GM12878 (cell line): ENCODE measurements around the gene FOXP3. TPM values are rescaled to one million over a fixed set of nuclear protein-coding genes. Genes with fewer than 3 reads are reported as not detected.

Experiments
- ATAC-seq: fragments of 200-7000 bp; cut with Tn5 transposase; 3 replicates; pipeline ENCODE4 v1.9.1; 2020; ENCODE audit warnings: mild to moderate bottlenecking, moderate library complexity
- BruUV-seq: library from RNA; stranded (reverse); fragments of 400-500 nt; replicated peaks from 2 replicates; lab custom pipeline; 2021; lab: Mats Ljungman, UMichigan
- CTCF ChIA-PET: fragments of 300-600 bp; sonication (Branson Sonifier 250); formaldehyde crosslinking; extraction: SDS; loops from one replicate; lab custom pipeline; 2021; ENCODE audit warnings: inconsistent platforms; lab: Yijun Ruan, JAX
- POLR2A ChIA-PET: fragments of 350-600 bp; formaldehyde crosslinking; extraction: SDS; loops from one replicate; lab custom pipeline; 2021; ENCODE audit warnings: inconsistent platforms; lab: Charles Lee
- RAD21 ChIA-PET: fragments of 300-600 bp; sonication (Branson Sonifier 250); formaldehyde crosslinking; loops from one replicate; lab custom pipeline; 2023; ENCODE audit warnings: antibody characterized with exemption; ENCODE audit not compliant: unreplicated experiment; lab: Charles Lee
- SMC1A ChIA-PET: fragments of 300-600 bp; sonication (Branson Sonifier 250); formaldehyde crosslinking; loops from one replicate; lab custom pipeline; 2023; ENCODE audit not compliant: unreplicated experiment, uncharacterized antibody; lab: Charles Lee
- DNase-seq: peaks from one replicate; pipeline ENCODE4 v3.0.0-alpha.2; 2011; ENCODE audit warnings: low read depth, low spot score
- FAIRE-seq: peaks from 3 replicates; lab custom pipeline; 2011; peaks lifted over from hg19 to GRCh38; lab: Jason Lieb, UNC
- H2AFZ ChIP-seq: 2 replicates; pipeline ENCODE4 v1.6.0; 2011; ENCODE audit warnings: low read depth, low read length, control low read depth; ENCODE audit not compliant: control insufficient read depth
- H3K27ac ChIP-seq: 2 replicates; pipeline ENCODE4 v1.5.1; 2011; ENCODE audit warnings: control low read depth; ENCODE audit not compliant: control insufficient read depth, insufficient read depth
- H3K27me3 ChIP-seq, 2 experiments: replicated peaks in 1 of 2; 2 replicates each; pipeline versions ENCODE4 v1.6.0 to v1.6.1; 2011; ENCODE audit warnings: low read length in 1 of 2; ENCODE audit not compliant: control insufficient read depth in 2 of 2, insufficient read depth in 2 of 2
- H3K36me3 ChIP-seq, 2 experiments: 2 replicates each; pipeline ENCODE4 v1.5.1; 2011; ENCODE audit warnings: low read length in 1 of 2; ENCODE audit not compliant: control insufficient read depth in 2 of 2, insufficient read depth in 2 of 2
- H3K4me1 ChIP-seq: 2 replicates; pipeline ENCODE4 v1.6.1; 2011; ENCODE audit warnings: mild to moderate bottlenecking, low read length, moderate library complexity, mixed read lengths; ENCODE audit not compliant: control insufficient read depth, insufficient read depth
- H3K4me2 ChIP-seq: 2 replicates; pipeline ENCODE4 v1.6.0; 2011; ENCODE audit warnings: control low read depth; ENCODE audit not compliant: control insufficient read depth, insufficient read depth
- H3K4me3 ChIP-seq: fragments of 200-600 bp; sonication (generic); 2 replicates; pipeline ENCODE4 v1.5.1; 2016
- H3K79me2 ChIP-seq: 2 replicates; pipeline ENCODE4 v1.6.0; 2011; ENCODE audit warnings: low read length; ENCODE audit not compliant: control insufficient read depth, insufficient read depth
- H3K9ac ChIP-seq: 2 replicates; pipeline ENCODE4 v1.8.0; 2011; ENCODE audit warnings: low read length, control low read depth, mixed read lengths; ENCODE audit not compliant: control insufficient read depth, insufficient read depth
- H3K9me3 ChIP-seq: replicated peaks from 3 replicates; pipeline ENCODE4 v1.5.1; 2011; ENCODE audit warnings: mild to moderate bottlenecking, low read length; ENCODE audit not compliant: control insufficient read depth, insufficient read depth
- H4K20me1 ChIP-seq: 2 replicates; pipeline ENCODE4 v1.6.0; 2011; ENCODE audit not compliant: control insufficient read depth, insufficient read depth
- DPF2 ChIP-seq: fragments of 450-650 bp; IDR thresholded peaks from 2 replicates; pipeline ENCODE4 v1.6.1; 2017; ENCODE audit warnings: mild to moderate bottlenecking
- FOS ChIP-seq: IDR thresholded peaks from 3 replicates; pipeline ENCODE4 v1.6.1; 2011; ENCODE audit warnings: borderline replicate concordance; ENCODE audit not compliant: insufficient read length; ENCODE audit errors: extremely low read depth
- FOXK2 ChIP-seq: fragments of 450-650 bp; IDR thresholded peaks from 2 replicates; pipeline ENCODE4 v1.6.1; 2017; ENCODE audit warnings: mild to moderate bottlenecking, moderate library complexity
- HCFC1 ChIP-seq: fragments of 150-350 bp; IDR thresholded peaks from 2 replicates; pipeline ENCODE4 v1.6.1; 2014; ENCODE audit warnings: low read length
- IKZF2 ChIP-seq, 2 experiments: fragments of 450-650 bp; IDR thresholded peaks; 2 replicates each; pipeline ENCODE4 v1.6.1; 2017; ENCODE audit warnings: mild to moderate bottlenecking in 2 of 2, moderate library complexity in 2 of 2
- MYB ChIP-seq: fragments of 150-350 bp; IDR thresholded peaks from 2 replicates; pipeline ENCODE4 v1.6.1; 2014; ENCODE audit warnings: mild to moderate bottlenecking, low read depth, low read length, borderline replicate concordance
- NRF1 ChIP-seq: conservative IDR thresholded peaks from 2 replicates; pipeline ENCODE4 v1.6.1; 2011; ENCODE audit warnings: mild to moderate bottlenecking, low read depth, low read length, improper control_type of control experiment
- POLR2AphosphoS5 ChIP-seq: IDR thresholded peaks from 2 replicates; pipeline ENCODE4 v1.6.1; 2011; ENCODE audit warnings: mild to moderate bottlenecking, low read length, inconsistent platforms
- POU2F2 ChIP-seq: IDR thresholded peaks from 3 replicates; pipeline ENCODE4 v1.6.1; 2011; ENCODE audit warnings: low read depth, mild to moderate bottlenecking, low read length, borderline replicate concordance
- TARDBP ChIP-seq: IDR thresholded peaks from 2 replicates; pipeline ENCODE4 v1.6.1; 2016; ENCODE audit warnings: borderline replicate concordance
- ZZZ3 ChIP-seq: IDR thresholded peaks from 2 replicates; pipeline ENCODE4 v1.6.1; 2011; ENCODE audit warnings: low read depth; ENCODE audit not compliant: control insufficient read depth, insufficient read length
- whole genome bisulfite sequencing: methylation state at CpG from one replicate; pipeline ENCODE4 v1.1.6; 2016; ENCODE audit warnings: low lambda C conversion rate; ENCODE audit not compliant: insufficient replicate concordance, insufficient coverage; ENCODE audit errors: missing lambda C conversion rate; 5-methylcytosine and 5-hydroxymethylcytosine counted together
- in situ Hi-C: fragments of 300-500 bp; cut with MboI; formaldehyde crosslinking; loops from 9 replicates; pipeline ENCODE4 v1.14.3; 2018; ENCODE audit warnings: mixed read lengths
- intact Hi-C: fragments of 100-400 bp; cut with micrococcal nuclease; formaldehyde crosslinking; loops from one replicate; pipeline ENCODE4 v1.14.2; 2022; ENCODE audit not compliant: unreplicated experiment
- polyA plus RNA-seq, 11 experiments: library from polyadenylated mRNA; depleted of rRNA in 4 of 11; unstranded in 6 of 11; stranded (reverse) in 5 of 11; fragments of >200 nt; fragmentation: Nextera tagmentation in 4 of 11; fragmentation: Illumina TruSeq in 1 of 11; extraction: Ambion mirVana in 4 of 11; extraction: Trizol in 1 of 11; gene quantifications; 1 replicate in 1 of 11; 2 replicates in 10 of 11; pipeline versions ENCODE4 v1.2.1 to v1.2.3, GENCODE V29; 2011 to 2016; ENCODE audit warnings: inconsistent platforms in 2 of 11, missing spikeins in 2 of 11, low read depth in 1 of 11
- total RNA-seq, 4 experiments: library from RNA; depleted of rRNA in 3 of 4; stranded (reverse); fragments of >200 nt in 3 of 4; fragmentation: Illumina TruSeq in 1 of 4; extraction: Trizol in 1 of 4; gene quantifications; 2 replicates each; pipeline versions ENCODE4 v1.2.1 to v1.2.3, GENCODE V29; 2013 to 2021
- TF ChIP-seq, protein P1 (sequence below): fragments of 450-650 bp; IDR thresholded peaks from 2 replicates; pipeline ENCODE4 v1.6.1; 2017; ENCODE audit warnings: low read depth, mild to moderate bottlenecking, moderate library complexity
- TF ChIP-seq, protein P2 (sequence below): IDR thresholded peaks from 2 replicates; pipeline ENCODE4 v1.6.1; 2012; ENCODE audit warnings: mild to moderate bottlenecking, low read depth, low read length

FOXP3 gene
- total and polyA plus RNA-seq, 10 of the 15 experiments (the other 5 are each of a cell fraction or from before 2014, with no cell fraction given) = 0.02 to 0.21 (median 0.08) TPM; not detected in 3

DNA sequence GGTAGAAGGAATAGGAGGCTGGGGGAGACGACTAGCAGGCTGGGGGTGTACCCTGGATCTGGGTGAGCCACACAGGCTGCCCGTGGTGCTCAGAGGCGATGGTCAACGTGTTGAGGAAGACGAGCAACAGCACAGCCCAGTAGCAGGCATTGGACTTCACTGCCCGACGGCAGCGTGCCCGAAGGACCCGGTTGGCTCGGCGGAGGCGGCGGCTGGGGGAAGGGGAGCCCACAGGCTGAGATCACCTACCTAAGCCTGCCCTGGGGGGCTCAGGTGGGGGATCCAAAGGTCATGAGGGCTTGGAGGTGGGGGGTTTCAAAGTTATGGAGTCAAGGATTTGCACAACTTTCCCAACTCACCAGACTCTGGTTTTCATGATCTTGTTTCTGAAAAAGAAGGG lies 38.7 kb downstream of the FOXP3 start:
- 67% methylated on average over 14 of the region's 14 CpGs for WGBS
- Histone ChIP-seq H3K27ac (no peak overlapping the region), H2AFZ (no peak overlapping the region), H3K4me2 (no peak overlapping the region), H3K4me1 (no peaks in the 10 kb centered on the region), H3K79me2 (no peaks in the 10 kb centered on the region), H4K20me1 (no peaks in the 10 kb centered on the region), H3K36me3 (no peaks in the 10 kb centered on the region), H3K4me3 (no peak overlapping the region), H3K9me3 (no peaks in the 10 kb centered on the region; the same call in 2 of the 3 replicates), H3K9ac (no peak overlapping the region), H3K27me3 (no peaks in the 10 kb centered on the region)
- no TSS peak for BruUV-seq
- ChIA-PET POLR2A (no interaction called here), SMC1A (no interaction called here), RAD21 (no interaction called here), CTCF (no interaction called here)
- intact Hi-C loops (no loop called here), in situ Hi-C loops (no loop called here)
- ATAC-seq = no peak
- no peak for TF ChIP-seq ZZZ3
- TF ChIP-seq NRF1 = no peak
- no peak for TF ChIP-seq IKZF2 (IDR thresholded peaks at IDR 0.05)
- no peak for TF ChIP-seq POU2F2
- TF ChIP-seq POLR2AphosphoS5 = no peak
- TF ChIP-seq HCFC1 = no peak
- TF ChIP-seq, protein P1, sequence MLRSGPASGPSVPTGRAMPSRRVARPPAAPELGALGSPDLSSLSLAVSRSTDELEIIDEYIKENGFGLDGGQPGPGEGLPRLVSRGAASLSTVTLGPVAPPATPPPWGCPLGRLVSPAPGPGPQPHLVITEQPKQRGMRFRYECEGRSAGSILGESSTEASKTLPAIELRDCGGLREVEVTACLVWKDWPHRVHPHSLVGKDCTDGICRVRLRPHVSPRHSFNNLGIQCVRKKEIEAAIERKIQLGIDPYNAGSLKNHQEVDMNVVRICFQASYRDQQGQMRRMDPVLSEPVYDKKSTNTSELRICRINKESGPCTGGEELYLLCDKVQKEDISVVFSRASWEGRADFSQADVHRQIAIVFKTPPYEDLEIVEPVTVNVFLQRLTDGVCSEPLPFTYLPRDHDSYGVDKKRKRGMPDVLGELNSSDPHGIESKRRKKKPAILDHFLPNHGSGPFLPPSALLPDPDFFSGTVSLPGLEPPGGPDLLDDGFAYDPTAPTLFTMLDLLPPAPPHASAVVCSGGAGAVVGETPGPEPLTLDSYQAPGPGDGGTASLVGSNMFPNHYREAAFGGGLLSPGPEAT = no peak
- no peak for DNase-seq
- no peak for FAIRE-seq

DNA sequence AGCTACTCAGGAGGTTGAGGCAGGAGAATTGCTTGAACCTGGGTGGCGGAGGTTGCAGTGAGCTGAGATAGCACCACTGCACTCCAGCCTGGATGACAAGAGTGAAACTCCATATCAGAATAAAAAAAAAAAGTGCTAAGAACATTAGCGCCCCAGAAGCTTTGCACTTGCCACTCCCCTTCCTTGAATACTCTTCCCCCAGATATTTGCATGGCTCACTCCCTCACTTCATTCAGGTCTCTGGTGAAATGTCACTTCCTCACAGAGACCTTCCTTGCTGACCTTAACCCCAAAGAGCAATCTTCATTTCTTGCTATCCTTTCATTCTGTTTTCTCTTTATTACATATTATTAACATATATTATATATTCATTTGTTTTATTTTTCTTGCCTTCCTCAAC lies 42.6 kb downstream of the FOXP3 start:
- DNase-seq = no peak
- no peak overlapping the region for H3K27ac ChIP-seq
- no peaks in the 10 kb centered on the region for H3K36me3 ChIP-seq
- no peaks in the 10 kb centered on the region for H4K20me1 ChIP-seq
- intact Hi-C loops = no loop called here
- in situ Hi-C loops = no loop called here
- no peak for ATAC-seq
- FAIRE-seq = no peak
- 39% methylated on average over 2 of the region's 2 CpGs for WGBS
- BruUV-seq = no TSS peak
- CTCF ChIA-PET = no interaction called here
- POLR2A ChIA-PET = no interaction called here
- no peak overlapping the region for H3K9ac ChIP-seq
- RAD21 ChIA-PET = no interaction called here
- no peaks in the 10 kb centered on the region for H3K4me1 ChIP-seq
- no peak overlapping the region for H3K4me2 ChIP-seq
- H2AFZ ChIP-seq = no peak overlapping the region
- H3K4me3 ChIP-seq = no peak overlapping the region
- H3K27me3 ChIP-seq = no peaks in the 10 kb centered on the region
- SMC1A ChIA-PET = no interaction called here
- H3K9me3 ChIP-seq = no peaks in the 10 kb centered on the region; the same call in 2 of the 3 replicates
- no peaks in the 10 kb centered on the region for H3K79me2 ChIP-seq
- no peak for TF ChIP-seq FOS
- no peak for TF ChIP-seq MYB
- TF ChIP-seq DPF2 = no peak
- no peak for TF ChIP-seq TARDBP
- no peak for TF ChIP-seq FOXK2
- TF ChIP-seq, protein P2, sequence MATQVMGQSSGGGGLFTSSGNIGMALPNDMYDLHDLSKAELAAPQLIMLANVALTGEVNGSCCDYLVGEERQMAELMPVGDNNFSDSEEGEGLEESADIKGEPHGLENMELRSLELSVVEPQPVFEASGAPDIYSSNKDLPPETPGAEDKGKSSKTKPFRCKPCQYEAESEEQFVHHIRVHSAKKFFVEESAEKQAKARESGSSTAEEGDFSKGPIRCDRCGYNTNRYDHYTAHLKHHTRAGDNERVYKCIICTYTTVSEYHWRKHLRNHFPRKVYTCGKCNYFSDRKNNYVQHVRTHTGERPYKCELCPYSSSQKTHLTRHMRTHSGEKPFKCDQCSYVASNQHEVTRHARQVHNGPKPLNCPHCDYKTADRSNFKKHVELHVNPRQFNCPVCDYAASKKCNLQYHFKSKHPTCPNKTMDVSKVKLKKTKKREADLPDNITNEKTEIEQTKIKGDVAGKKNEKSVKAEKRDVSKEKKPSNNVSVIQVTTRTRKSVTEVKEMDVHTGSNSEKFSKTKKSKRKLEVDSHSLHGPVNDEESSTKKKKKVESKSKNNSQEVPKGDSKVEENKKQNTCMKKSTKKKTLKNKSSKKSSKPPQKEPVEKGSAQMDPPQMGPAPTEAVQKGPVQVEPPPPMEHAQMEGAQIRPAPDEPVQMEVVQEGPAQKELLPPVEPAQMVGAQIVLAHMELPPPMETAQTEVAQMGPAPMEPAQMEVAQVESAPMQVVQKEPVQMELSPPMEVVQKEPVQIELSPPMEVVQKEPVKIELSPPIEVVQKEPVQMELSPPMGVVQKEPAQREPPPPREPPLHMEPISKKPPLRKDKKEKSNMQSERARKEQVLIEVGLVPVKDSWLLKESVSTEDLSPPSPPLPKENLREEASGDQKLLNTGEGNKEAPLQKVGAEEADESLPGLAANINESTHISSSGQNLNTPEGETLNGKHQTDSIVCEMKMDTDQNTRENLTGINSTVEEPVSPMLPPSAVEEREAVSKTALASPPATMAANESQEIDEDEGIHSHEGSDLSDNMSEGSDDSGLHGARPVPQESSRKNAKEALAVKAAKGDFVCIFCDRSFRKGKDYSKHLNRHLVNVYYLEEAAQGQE = no peak
